Astrocyte (in vitro differentiated cells and primary cell): ENCODE results near the gene SNX30.

Experiments
- EZH2 ChIP-seq: IDR thresholded peaks from 2 replicates; pipeline ENCODE4 v1.6.1; 2012; ENCODE audit warnings: mild to moderate bottlenecking, low read length, inconsistent platforms; ENCODE audit not compliant: insufficient read depth
- TF ChIP-seq, protein P1 (sequence below): IDR thresholded peaks from 2 replicates; pipeline ENCODE4 v1.5.1; 2011; ENCODE audit warnings: low read depth, mild to moderate bottlenecking, inconsistent platforms, low read length, moderate library complexity; ENCODE audit not compliant: insufficient read depth

GRCh38 chr9:112858625-112859147 is 108.1 kb downstream of the SNX30 start:
- TF ChIP-seq, protein P1, sequence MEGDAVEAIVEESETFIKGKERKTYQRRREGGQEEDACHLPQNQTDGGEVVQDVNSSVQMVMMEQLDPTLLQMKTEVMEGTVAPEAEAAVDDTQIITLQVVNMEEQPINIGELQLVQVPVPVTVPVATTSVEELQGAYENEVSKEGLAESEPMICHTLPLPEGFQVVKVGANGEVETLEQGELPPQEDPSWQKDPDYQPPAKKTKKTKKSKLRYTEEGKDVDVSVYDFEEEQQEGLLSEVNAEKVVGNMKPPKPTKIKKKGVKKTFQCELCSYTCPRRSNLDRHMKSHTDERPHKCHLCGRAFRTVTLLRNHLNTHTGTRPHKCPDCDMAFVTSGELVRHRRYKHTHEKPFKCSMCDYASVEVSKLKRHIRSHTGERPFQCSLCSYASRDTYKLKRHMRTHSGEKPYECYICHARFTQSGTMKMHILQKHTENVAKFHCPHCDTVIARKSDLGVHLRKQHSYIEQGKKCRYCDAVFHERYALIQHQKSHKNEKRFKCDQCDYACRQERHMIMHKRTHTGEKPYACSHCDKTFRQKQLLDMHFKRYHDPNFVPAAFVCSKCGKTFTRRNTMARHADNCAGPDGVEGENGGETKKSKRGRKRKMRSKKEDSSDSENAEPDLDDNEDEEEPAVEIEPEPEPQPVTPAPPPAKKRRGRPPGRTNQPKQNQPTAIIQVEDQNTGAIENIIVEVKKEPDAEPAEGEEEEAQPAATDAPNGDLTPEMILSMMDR: no peak
- TF ChIP-seq EZH2: no peak
